A172 (cell line): ENCODE results near the gene CHRNA1. TPM values are rescaled to one million over a fixed set of nuclear protein-coding genes. Genes with fewer than 3 reads are reported as not detected.

ENCODE experiments used
- DNase-seq: peaks from one replicate; pipeline ENCODE4 v3.0.0-alpha.2; 2015; ENCODE audit warnings: low spot score
- total RNA-seq: library from RNA; depleted of rRNA; stranded (reverse); fragments of >200 nt; shearing (Covaris generic); gene quantifications from 2 replicates; pipeline ENCODE4 v1.2.3, GENCODE V29; 2014

CHRNA1 gene
- total RNA-seq, 1 experiment from 2014 or later = not detected

- no peak for DNase-seq
These were observed 2.4 kb downstream of the CHRNA1 start for GRCh38 chr2:174761837-174762236.

- DNase-seq = no peak
These were observed 3.3 kb downstream of the CHRNA1 start for GRCh38 chr2:174760845-174761473.

GRCh38 chr2:174759381-174760065 lies 4.7 kb downstream of the CHRNA1 start:
- no peak for DNase-seq

GRCh38 chr2:174756743-174757142 lies 7.5 kb downstream of the CHRNA1 start:
- no peak for DNase-seq

- no peak for DNase-seq
These were observed 11.1 kb downstream of the CHRNA1 start for GRCh38 chr2:174753038-174753633.

GRCh38 chr2:174752403-174753037 lies 11.8 kb downstream of the CHRNA1 start:
- no peak for DNase-seq

- no peak for DNase-seq
These were observed 13.3 kb downstream of the CHRNA1 start for GRCh38 chr2:174750923-174751441.

- DNase-seq = no peak
These were observed 14.5 kb downstream of the CHRNA1 start for GRCh38 chr2:174749793-174750192.

GRCh38 chr2:174748948-174749347 lies 15.3 kb downstream of the CHRNA1 start:
- DNase-seq = peak; percentile 55

GRCh38 chr2:174745142-174745541 lies 19.1 kb downstream of the CHRNA1 start:
- DNase-seq = no peak

GRCh38 chr2:174744111-174744510 lies 20.2 kb downstream of the CHRNA1 start:
- DNase-seq = no peak

- no peak for DNase-seq
These were observed 23.6 kb downstream of the CHRNA1 start for GRCh38 chr2:174740721-174741120.

- no peak for DNase-seq
These were observed 25.4 kb downstream of the CHRNA1 start for GRCh38 chr2:174738841-174739240.

GRCh38 chr2:174731546-174731945 lies 32.7 kb downstream of the CHRNA1 start:
- no peak for DNase-seq

GRCh38 chr2:174730698-174731018 lies 33.6 kb downstream of the CHRNA1 start:
- no peak for DNase-seq

- no peak for DNase-seq
These were observed 34.2 kb downstream of the CHRNA1 start for GRCh38 chr2:174729797-174730697.

- DNase-seq = no peak
These were observed 36.2 kb downstream of the CHRNA1 start for GRCh38 chr2:174728096-174728495.

GRCh38 chr2:174726212-174726611 lies 38.1 kb downstream of the CHRNA1 start:
- no peak for DNase-seq

GRCh38 chr2:174722942-174723592 lies 41.2 kb downstream of the CHRNA1 start:
- no peak for DNase-seq

- no peak for DNase-seq
These were observed 45.3 kb downstream of the CHRNA1 start for GRCh38 chr2:174719016-174719415.

GRCh38 chr2:174718591-174718990 lies 45.7 kb downstream of the CHRNA1 start:
- DNase-seq = no peak
